ENCODE results near the gene SNAP47.

The SNAP47 gene

DNA sequence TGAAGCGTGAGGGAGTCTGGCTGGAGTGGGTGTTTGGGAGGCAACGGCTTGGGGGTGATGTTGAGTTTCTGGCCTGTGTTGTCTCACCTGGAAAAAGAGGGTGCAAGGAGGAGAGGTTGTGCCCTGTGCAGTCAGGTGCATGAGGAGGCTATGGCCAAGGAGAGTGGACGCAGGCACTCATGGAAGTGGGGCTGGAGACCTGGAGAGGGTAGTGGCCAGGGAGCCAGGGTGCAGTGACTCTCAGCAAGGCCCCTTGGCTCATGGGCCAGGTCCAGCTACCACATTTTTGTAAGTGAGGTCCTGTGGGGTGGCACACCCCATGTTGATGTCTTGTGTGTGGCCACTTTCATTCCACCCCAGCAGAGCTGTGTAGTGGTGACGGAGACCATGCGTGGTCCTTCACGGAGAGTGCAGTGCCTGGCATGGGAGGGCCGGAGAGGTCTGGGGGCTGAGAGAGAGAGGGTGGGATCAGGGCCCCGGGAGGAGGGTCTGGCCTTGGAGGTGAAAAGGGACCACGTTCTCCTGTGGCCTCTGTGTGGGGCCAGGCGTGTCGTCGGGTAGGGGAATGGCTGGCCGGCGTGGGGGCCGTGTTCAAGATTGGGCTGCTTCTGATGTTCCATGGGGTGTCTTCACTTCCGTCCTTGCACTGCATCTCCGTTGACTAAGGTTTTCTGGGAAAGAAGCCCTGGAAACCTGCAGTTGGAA lies 6.1 kb downstream of the SNAP47 start:
- peaks cover 68% of the 10 kb centered on the region for H3K79me2 ChIP-seq (ENCODE audit: insufficient read depth, low read length)
- H3K9me3 ChIP-seq (ENCODE audit: insufficient read depth, low read depth, low read length) = no peaks in the 10 kb centered on the region
- H4K20me1 ChIP-seq (ENCODE audit: insufficient read depth, low read length, poor library complexity, severe bottlenecking) = peaks cover 10% of the 10 kb centered on the region
- no peak overlapping the region for H2AFZ ChIP-seq (ENCODE audit: low read length)
- H3F3A ChIP-seq (ENCODE audit: low read depth) = no peaks in the 10 kb centered on the region
- no peaks in the 10 kb centered on the region for H3K36me3 ChIP-seq (ENCODE audit: insufficient read depth, low read length)
- no peaks in the 10 kb centered on the region for H3K27me3 ChIP-seq (ENCODE audit: insufficient read depth, low read length, poor library complexity, severe bottlenecking)
- TF ChIP-seq EZH2phosphoT487 (IDR thresholded peaks at IDR 0.05; ENCODE audit: borderline replicate concordance) = no peak
- TF ChIP-seq, protein P1, sequence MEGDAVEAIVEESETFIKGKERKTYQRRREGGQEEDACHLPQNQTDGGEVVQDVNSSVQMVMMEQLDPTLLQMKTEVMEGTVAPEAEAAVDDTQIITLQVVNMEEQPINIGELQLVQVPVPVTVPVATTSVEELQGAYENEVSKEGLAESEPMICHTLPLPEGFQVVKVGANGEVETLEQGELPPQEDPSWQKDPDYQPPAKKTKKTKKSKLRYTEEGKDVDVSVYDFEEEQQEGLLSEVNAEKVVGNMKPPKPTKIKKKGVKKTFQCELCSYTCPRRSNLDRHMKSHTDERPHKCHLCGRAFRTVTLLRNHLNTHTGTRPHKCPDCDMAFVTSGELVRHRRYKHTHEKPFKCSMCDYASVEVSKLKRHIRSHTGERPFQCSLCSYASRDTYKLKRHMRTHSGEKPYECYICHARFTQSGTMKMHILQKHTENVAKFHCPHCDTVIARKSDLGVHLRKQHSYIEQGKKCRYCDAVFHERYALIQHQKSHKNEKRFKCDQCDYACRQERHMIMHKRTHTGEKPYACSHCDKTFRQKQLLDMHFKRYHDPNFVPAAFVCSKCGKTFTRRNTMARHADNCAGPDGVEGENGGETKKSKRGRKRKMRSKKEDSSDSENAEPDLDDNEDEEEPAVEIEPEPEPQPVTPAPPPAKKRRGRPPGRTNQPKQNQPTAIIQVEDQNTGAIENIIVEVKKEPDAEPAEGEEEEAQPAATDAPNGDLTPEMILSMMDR (conservative IDR thresholded peaks at IDR 0.05; ENCODE audit: low read length) = no peak
- no peak overlapping the region for H3K9ac ChIP-seq (ENCODE audit: low read depth, low read length, poor library complexity, severe bottlenecking)
- H3K4me2 ChIP-seq (ENCODE audit: low read depth, low read length, poor library complexity, severe bottlenecking) = no peak overlapping the region
- peaks cover 17% of the 10 kb centered on the region for H3K4me1 ChIP-seq (ENCODE audit: insufficient read depth, low read length, poor library complexity, severe bottlenecking)
- no peak overlapping the region for H3K4me3 ChIP-seq (ENCODE audit: low read length, poor library complexity, severe bottlenecking)
- H3K9me2 ChIP-seq (replicated peaks; ENCODE audit: low read depth, low read length) = no peaks in the 10 kb centered on the region

DNA sequence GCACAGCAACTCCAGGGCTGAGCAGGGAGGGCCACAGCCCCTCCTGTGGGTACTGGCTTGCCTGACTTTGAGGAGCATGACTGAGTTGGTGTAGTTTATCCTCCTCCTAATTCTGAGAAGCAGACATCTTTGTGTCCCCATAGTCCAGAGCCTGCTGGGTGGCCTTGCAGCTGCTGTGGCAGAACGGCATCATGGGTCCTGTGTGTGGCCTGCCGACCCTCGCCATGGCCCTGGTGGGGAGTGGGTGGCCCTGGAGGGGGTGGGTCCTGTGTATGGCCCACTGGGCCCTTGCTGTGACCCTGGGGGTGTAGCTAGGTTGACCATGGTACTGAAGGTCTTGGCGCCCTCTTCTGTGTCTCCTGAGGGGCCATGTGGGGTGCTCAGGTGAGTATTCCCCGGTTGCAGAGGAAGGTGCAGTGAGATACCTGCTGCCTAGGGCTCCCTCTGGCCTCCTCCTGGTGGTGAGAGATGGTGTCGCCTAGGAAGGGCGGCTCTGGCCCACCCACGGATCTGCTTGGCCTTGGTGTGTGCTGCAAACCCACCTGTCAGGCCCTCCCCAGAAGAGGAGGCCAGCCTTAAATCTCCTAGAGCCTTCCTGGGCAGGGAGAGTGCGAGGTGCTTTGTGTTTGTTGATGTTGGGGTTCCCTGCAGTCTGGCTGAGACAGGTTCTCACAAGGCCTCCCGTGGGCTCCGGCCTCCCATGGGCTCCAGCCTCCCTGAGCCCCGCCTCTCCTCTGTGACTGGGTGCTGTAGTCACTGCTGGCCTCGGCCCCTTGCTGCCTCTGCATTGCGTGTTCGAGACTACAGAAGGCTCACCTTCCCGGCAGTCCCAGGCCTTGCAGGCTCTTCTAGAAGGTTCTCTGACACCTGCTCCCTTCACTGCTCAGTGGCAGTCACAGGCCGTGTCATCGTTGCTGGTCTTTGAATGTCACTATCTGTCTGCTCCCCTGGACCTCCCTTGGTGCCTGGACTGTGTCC lies 7.8 kb downstream of the SNAP47 start:
- Histone ChIP-seq H3F3A (ENCODE audit: low read depth) (no peaks in the 10 kb centered on the region), H3K4me3 (ENCODE audit: low read length, poor library complexity, severe bottlenecking) (no peak overlapping the region), H3K4me2 (ENCODE audit: low read depth, low read length, poor library complexity, severe bottlenecking) (no peak overlapping the region), H3K4me1 (ENCODE audit: insufficient read depth, low read length, poor library complexity, severe bottlenecking) (peaks cover 9% of the 10 kb centered on the region), H4K20me1 (ENCODE audit: insufficient read depth, low read length, poor library complexity, severe bottlenecking) (peaks cover 10% of the 10 kb centered on the region), H3K27me3 (ENCODE audit: insufficient read depth, low read length, poor library complexity, severe bottlenecking) (no peaks in the 10 kb centered on the region), H3K79me2 (ENCODE audit: insufficient read depth, low read length) (peaks cover 55% of the 10 kb centered on the region), H3K9ac (ENCODE audit: low read depth, low read length, poor library complexity, severe bottlenecking) (no peak overlapping the region), H2AFZ (ENCODE audit: low read length) (no peak overlapping the region), H3K9me2 (replicated peaks; ENCODE audit: low read depth, low read length) (no peaks in the 10 kb centered on the region), H3K9me3 (ENCODE audit: insufficient read depth, low read depth, low read length) (no peaks in the 10 kb centered on the region), H3K36me3 (ENCODE audit: insufficient read depth, low read length) (peaks cover 3% of the 10 kb centered on the region; the same call in 1 of the 2 replicates)
- TF ChIP-seq, protein P1 (conservative IDR thresholded peaks at IDR 0.05; ENCODE audit: low read length) = no peak
- TF ChIP-seq EZH2phosphoT487 (IDR thresholded peaks at IDR 0.05; ENCODE audit: borderline replicate concordance) = no peak

DNA sequence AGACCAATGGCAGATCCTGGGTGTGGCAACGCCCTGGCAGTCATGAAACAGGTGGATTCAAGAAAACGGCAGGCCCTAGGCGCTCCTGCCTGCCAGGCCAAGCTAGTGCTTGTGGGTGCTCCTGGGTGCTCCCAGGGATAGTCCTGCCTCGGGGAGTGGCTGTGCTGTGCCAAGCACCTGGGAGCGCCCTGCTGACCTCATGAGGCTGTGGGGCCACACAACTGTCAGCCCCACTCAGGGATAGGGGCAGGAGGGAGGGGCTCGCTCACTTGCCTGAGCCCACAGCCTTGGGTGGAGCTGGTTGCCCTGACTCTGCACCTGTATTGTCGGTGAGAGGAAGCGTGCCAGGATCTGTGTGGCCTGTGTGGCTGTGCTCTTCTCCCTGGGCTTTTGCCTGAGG lies 9.4 kb downstream of the SNAP47 start:
- H4K20me1 ChIP-seq (ENCODE audit: insufficient read depth, low read length, poor library complexity, severe bottlenecking) = peaks cover 8% of the 10 kb centered on the region
- no peaks in the 10 kb centered on the region for H3K9me2 ChIP-seq (replicated peaks; ENCODE audit: low read depth, low read length)
- no peak overlapping the region for H3K4me2 ChIP-seq (ENCODE audit: low read depth, low read length, poor library complexity, severe bottlenecking)
- peaks cover 9% of the 10 kb centered on the region for H3K4me1 ChIP-seq (ENCODE audit: insufficient read depth, low read length, poor library complexity, severe bottlenecking)
- no peaks in the 10 kb centered on the region for H3F3A ChIP-seq (ENCODE audit: low read depth)
- no peaks in the 10 kb centered on the region for H3K9me3 ChIP-seq (ENCODE audit: insufficient read depth, low read depth, low read length)
- H3K79me2 ChIP-seq (ENCODE audit: insufficient read depth, low read length) = peaks cover 49% of the 10 kb centered on the region
- TF ChIP-seq, protein P1 (conservative IDR thresholded peaks at IDR 0.05; ENCODE audit: low read length) = no peak
- TF ChIP-seq EZH2phosphoT487 (IDR thresholded peaks at IDR 0.05; ENCODE audit: borderline replicate concordance) = no peak
- no peak overlapping the region for H3K4me3 ChIP-seq (ENCODE audit: low read length, poor library complexity, severe bottlenecking)
- peaks cover 9% of the 10 kb centered on the region; the same call in 1 of the 2 replicates for H3K36me3 ChIP-seq (ENCODE audit: insufficient read depth, low read length)
- no peak overlapping the region for H2AFZ ChIP-seq (ENCODE audit: low read length)
- H3K27me3 ChIP-seq (ENCODE audit: insufficient read depth, low read length, poor library complexity, severe bottlenecking) = no peaks in the 10 kb centered on the region
- no peak overlapping the region for H3K9ac ChIP-seq (ENCODE audit: low read depth, low read length, poor library complexity, severe bottlenecking)

Data from Loucy (cell line).